ENCODE data around the gene NDUFC2.

DNA sequence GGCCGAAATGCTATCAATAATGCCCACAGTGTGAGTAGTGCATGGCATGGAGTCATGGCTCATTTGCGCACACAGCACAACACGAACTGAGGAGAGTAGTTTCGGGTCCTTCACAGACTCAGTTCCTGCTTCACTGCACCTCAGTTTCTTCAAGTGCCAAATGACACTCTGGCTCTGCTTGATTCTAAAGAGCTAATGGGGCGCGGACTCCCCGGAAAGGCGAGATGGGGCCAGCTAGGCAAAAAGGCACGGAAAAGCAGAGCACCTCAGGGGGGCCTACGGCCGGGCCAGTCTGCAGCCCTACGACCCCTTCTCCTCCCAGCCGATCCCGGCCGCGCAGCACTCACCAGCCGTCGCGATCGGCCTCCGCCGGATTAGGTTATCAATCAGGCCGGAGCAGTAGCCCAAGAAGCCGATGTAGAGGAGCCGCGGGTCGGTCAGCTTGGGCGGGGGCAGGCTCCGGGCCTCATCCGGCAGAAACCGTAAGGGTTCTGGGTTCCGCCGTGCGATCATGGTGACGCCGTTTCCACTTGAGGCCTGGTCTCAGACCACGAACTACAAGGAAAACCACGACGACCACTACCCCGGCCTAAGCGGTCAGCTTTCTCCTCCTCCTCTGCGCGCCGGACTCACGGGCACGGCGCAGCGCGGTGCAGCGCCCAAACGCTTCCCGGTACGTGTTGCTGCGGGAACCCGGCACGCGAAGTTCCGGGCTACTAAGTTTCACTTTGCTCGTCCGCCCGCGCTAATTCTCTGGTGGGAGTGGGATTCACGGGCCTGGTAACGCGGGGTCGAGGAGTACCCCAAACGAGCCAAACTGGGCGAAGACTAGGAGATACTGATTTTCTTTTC, at the start of gene NDUFC2:
- TF ChIP-seq, protein P1, sequence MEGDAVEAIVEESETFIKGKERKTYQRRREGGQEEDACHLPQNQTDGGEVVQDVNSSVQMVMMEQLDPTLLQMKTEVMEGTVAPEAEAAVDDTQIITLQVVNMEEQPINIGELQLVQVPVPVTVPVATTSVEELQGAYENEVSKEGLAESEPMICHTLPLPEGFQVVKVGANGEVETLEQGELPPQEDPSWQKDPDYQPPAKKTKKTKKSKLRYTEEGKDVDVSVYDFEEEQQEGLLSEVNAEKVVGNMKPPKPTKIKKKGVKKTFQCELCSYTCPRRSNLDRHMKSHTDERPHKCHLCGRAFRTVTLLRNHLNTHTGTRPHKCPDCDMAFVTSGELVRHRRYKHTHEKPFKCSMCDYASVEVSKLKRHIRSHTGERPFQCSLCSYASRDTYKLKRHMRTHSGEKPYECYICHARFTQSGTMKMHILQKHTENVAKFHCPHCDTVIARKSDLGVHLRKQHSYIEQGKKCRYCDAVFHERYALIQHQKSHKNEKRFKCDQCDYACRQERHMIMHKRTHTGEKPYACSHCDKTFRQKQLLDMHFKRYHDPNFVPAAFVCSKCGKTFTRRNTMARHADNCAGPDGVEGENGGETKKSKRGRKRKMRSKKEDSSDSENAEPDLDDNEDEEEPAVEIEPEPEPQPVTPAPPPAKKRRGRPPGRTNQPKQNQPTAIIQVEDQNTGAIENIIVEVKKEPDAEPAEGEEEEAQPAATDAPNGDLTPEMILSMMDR (IDR thresholded peaks at IDR 0.05), result peak in 1 of 7 experiments; percentile 12
- TF ChIP-seq EP300 (IDR thresholded peaks at IDR 0.05) (no peak), POLR2A (IDR thresholded peaks at IDR 0.05) (no peak)

Data from stomach (tissue), 4 donors.